ENCODE measurements around the gene DENND4C.

Gene DENND4C

GRCh38 chr9:19185191-19185590 is 45.3 kb upstream of the DENND4C start:
- peak overlapping the region; percentile 67 for H3K4me3 ChIP-seq (ENCODE audit: low read length)
- H3K9me3 ChIP-seq (ENCODE audit: insufficient read depth, low read length) = no peaks in the 10 kb centered on the region
- no peaks in the 10 kb centered on the region for H4K20me1 ChIP-seq (ENCODE audit: insufficient read depth, low read length)
- peak overlapping the region; percentile 68 for H3K9ac ChIP-seq (ENCODE audit: low read length)
- peak overlapping the region; percentile 79 for H3K4me2 ChIP-seq (ENCODE audit: low read length)
- no peaks in the 10 kb centered on the region for H3K36me3 ChIP-seq (replicated peaks; ENCODE audit: low read depth, low read length)
- peaks cover 49% of the 10 kb centered on the region for H3K4me1 ChIP-seq (ENCODE audit: low read length)
- H2AFZ ChIP-seq (ENCODE audit: low read depth, low read length) = 0 out of 2 replicates have a peak overlapping the region, but pooled peaks have one; percentile 4
- H3K79me2 ChIP-seq (ENCODE audit: low read length) = no peaks in the 10 kb centered on the region
- H3K27me3 ChIP-seq (ENCODE audit: low read depth, low read length) = no peaks in the 10 kb centered on the region
- TF ChIP-seq CTCF (IDR thresholded peaks at IDR 0.05; ENCODE audit: low read depth, low read length) (no peak), EZH2phosphoT487 (IDR thresholded peaks at IDR 0.05; ENCODE audit: low read depth) (no peak)
- H3K27ac ChIP-seq (ENCODE audit: low read length) = peak overlapping the region; percentile 94

GRCh38 chr9:19186232-19186631 is 44.3 kb upstream of the DENND4C start:
- Histone ChIP-seq H3K79me2 (ENCODE audit: low read length) (no peaks in the 10 kb centered on the region), H3K4me1 (ENCODE audit: low read length) (peaks cover 49% of the 10 kb centered on the region), H3K9ac (ENCODE audit: low read length) (no peak overlapping the region), H3K27ac (ENCODE audit: low read length) (no peak overlapping the region), H3K4me2 (ENCODE audit: low read length) (no peak overlapping the region), H4K20me1 (ENCODE audit: insufficient read depth, low read length) (no peaks in the 10 kb centered on the region), H3K9me3 (ENCODE audit: insufficient read depth, low read length) (no peaks in the 10 kb centered on the region), H3K27me3 (ENCODE audit: low read depth, low read length) (no peaks in the 10 kb centered on the region), H2AFZ (ENCODE audit: low read depth, low read length) (no peak overlapping the region), H3K36me3 (replicated peaks; ENCODE audit: low read depth, low read length) (no peaks in the 10 kb centered on the region), H3K4me3 (ENCODE audit: low read length) (no peak overlapping the region)
- TF ChIP-seq EZH2phosphoT487 (IDR thresholded peaks at IDR 0.05; ENCODE audit: low read depth) = no peak

GRCh38 chr9:19188771-19189170 is 41.7 kb upstream of the DENND4C start:
- H3K4me1 ChIP-seq (ENCODE audit: low read length) = peaks cover 29% of the 10 kb centered on the region
- H3K4me3 ChIP-seq (ENCODE audit: low read length) = no peak overlapping the region
- H3K27me3 ChIP-seq (ENCODE audit: low read depth, low read length) = no peaks in the 10 kb centered on the region
- H3K4me2 ChIP-seq (ENCODE audit: low read length) = no peak overlapping the region
- H3K36me3 ChIP-seq (replicated peaks; ENCODE audit: low read depth, low read length) = no peaks in the 10 kb centered on the region
- H4K20me1 ChIP-seq (ENCODE audit: insufficient read depth, low read length) = no peaks in the 10 kb centered on the region
- no peaks in the 10 kb centered on the region for H3K9me3 ChIP-seq (ENCODE audit: insufficient read depth, low read length)
- H3K27ac ChIP-seq (ENCODE audit: low read length) = no peak overlapping the region
- no peak overlapping the region for H2AFZ ChIP-seq (ENCODE audit: low read depth, low read length)
- TF ChIP-seq CTCF (IDR thresholded peaks at IDR 0.05; ENCODE audit: low read depth, low read length) (no peak), EZH2phosphoT487 (IDR thresholded peaks at IDR 0.05; ENCODE audit: low read depth) (no peak)
- no peak overlapping the region for H3K9ac ChIP-seq (ENCODE audit: low read length)
- H3K79me2 ChIP-seq (ENCODE audit: low read length) = no peaks in the 10 kb centered on the region

GRCh38 chr9:19192202-19193028 is 38.1 kb upstream of the DENND4C start:
- Histone ChIP-seq H3K27ac (ENCODE audit: low read length) (no peak overlapping the region), H3K27me3 (ENCODE audit: low read depth, low read length) (no peaks in the 10 kb centered on the region), H3K79me2 (ENCODE audit: low read length) (no peaks in the 10 kb centered on the region), H3K9ac (ENCODE audit: low read length) (no peak overlapping the region), H3K36me3 (replicated peaks; ENCODE audit: low read depth, low read length) (no peaks in the 10 kb centered on the region), H3K4me2 (ENCODE audit: low read length) (no peak overlapping the region), H3K4me1 (ENCODE audit: low read length) (peaks cover 7% of the 10 kb centered on the region), H2AFZ (ENCODE audit: low read depth, low read length) (no peak overlapping the region), H4K20me1 (ENCODE audit: insufficient read depth, low read length) (no peaks in the 10 kb centered on the region), H3K9me3 (ENCODE audit: insufficient read depth, low read length) (no peaks in the 10 kb centered on the region), H3K4me3 (ENCODE audit: low read length) (no peak overlapping the region)
- no peak for TF ChIP-seq EZH2phosphoT487 (IDR thresholded peaks at IDR 0.05; ENCODE audit: low read depth)
- no peak for TF ChIP-seq CTCF (IDR thresholded peaks at IDR 0.05; ENCODE audit: low read depth, low read length)
